GM12878 (cell line): ENCODE results near the gene MRRF.

ENCODE experiments used
- BCLAF1 ChIP-seq: fragments of 450-650 bp; IDR thresholded peaks from 2 replicates; pipeline ENCODE4 v1.6.1; 2017; ENCODE audit warnings: antibody characterized with exemption, mild to moderate bottlenecking, moderate library complexity
- BRCA1 ChIP-seq: IDR thresholded peaks from 2 replicates; pipeline ENCODE4 v1.6.1; 2011; ENCODE audit warnings: low read depth, low read length, improper control_type of control experiment
- CTCF ChIP-seq, 3 experiments: IDR thresholded peaks in 2 of 3; conservative IDR thresholded peaks in 1 of 3; 2 replicates each; pipeline ENCODE4 v1.5.1; 2011; ENCODE audit warnings: low read depth in 3 of 3, low read length in 3 of 3, mild to moderate bottlenecking in 3 of 3, control low read depth in 2 of 3, moderate library complexity in 2 of 3, inconsistent platforms in 1 of 3, mixed read lengths in 1 of 3; ENCODE audit not compliant: control insufficient read depth in 2 of 3, insufficient read depth in 1 of 3; ENCODE audit errors: extremely low read depth in 1 of 3
- EP300 ChIP-seq, 2 experiments: fragments of 150-350 bp in 1 of 2; IDR thresholded peaks; 2 replicates each; pipeline ENCODE4 v1.6.1; 2011 to 2012; ENCODE audit warnings: low read depth in 2 of 2, low read length in 2 of 2, borderline replicate concordance in 1 of 2, improper control_type of control experiment in 1 of 2, inconsistent platforms in 1 of 2; ENCODE audit not compliant: control insufficient read depth in 1 of 2
- EZH2 ChIP-seq: IDR thresholded peaks from 2 replicates; pipeline ENCODE4 v1.6.1; 2012; ENCODE audit warnings: low read depth, mild to moderate bottlenecking, control low read depth, inconsistent platforms, low read length, borderline replicate concordance; ENCODE audit not compliant: control insufficient read depth
- FOS ChIP-seq: IDR thresholded peaks from 3 replicates; pipeline ENCODE4 v1.6.1; 2011; ENCODE audit warnings: borderline replicate concordance; ENCODE audit not compliant: insufficient read length; ENCODE audit errors: extremely low read depth
- FOXK2 ChIP-seq: fragments of 450-650 bp; IDR thresholded peaks from 2 replicates; pipeline ENCODE4 v1.6.1; 2017; ENCODE audit warnings: mild to moderate bottlenecking, moderate library complexity
- HDAC2 ChIP-seq: fragments of 200-600 bp; sonication (generic); IDR thresholded peaks from 2 replicates; pipeline ENCODE4 v1.6.1; 2017
- IRF5 ChIP-seq: fragments of 450-650 bp; IDR thresholded peaks from 2 replicates; pipeline ENCODE4 v1.6.1; 2017; ENCODE audit warnings: borderline replicate concordance
- MYB ChIP-seq: fragments of 150-350 bp; IDR thresholded peaks from 2 replicates; pipeline ENCODE4 v1.6.1; 2014; ENCODE audit warnings: mild to moderate bottlenecking, low read depth, low read length, borderline replicate concordance
- NFYA ChIP-seq: IDR thresholded peaks from 2 replicates; pipeline ENCODE4 v1.6.1; 2011; ENCODE audit warnings: low read depth, mild to moderate bottlenecking, low read length, improper control_type of control experiment, borderline replicate concordance
- REST ChIP-seq: IDR thresholded peaks from 2 replicates; pipeline ENCODE4 v1.6.1; 2012; ENCODE audit warnings: mild to moderate bottlenecking, low read depth, low read length

- TF ChIP-seq REST (no peak), CTCF (IDR thresholded peaks at IDR 0.05 in 2 of 3, conservative IDR thresholded peaks at IDR 0.05 in 1 of 3; ENCODE audit: control insufficient read depth in 2 of 3, extremely low read depth in 1 of 3, insufficient read depth in 1 of 3, low read depth in 3 of 3, low read length in 3 of 3) (no peak), BCLAF1 (no peak), NFYA (no peak), BRCA1 (no peak), MYB (no peak), HDAC2 (no peak), EP300 (IDR thresholded peaks at IDR 0.05; ENCODE audit: borderline replicate concordance in 1 of 2, control insufficient read depth in 1 of 2, low read depth in 2 of 2, low read length in 2 of 2) (no peak), IRF5 (no peak), EZH2 (no peak), FOS (no peak), FOXK2 (no peak)
Observed at GRCh38 chr9:122287214-122287720, 22.6 kb downstream of the MRRF start.
